ENCODE data around the gene ZNF366. TPM values are rescaled to one million over a fixed set of nuclear protein-coding genes. Genes with fewer than 3 reads are reported as not detected.
A peak's percentile ranks its signal among the peaks of the same experiment; 100 is the strongest.

ZNF366 gene
- total and polyA plus RNA-seq, 10 donors = 0.26 to 19.8 (median 9.4) TPM

GRCh38 chr5:72400950-72401349 is 106.3 kb downstream of the ZNF366 start:
- H3K27ac ChIP-seq = no peak overlapping the region
- WGBS, 5 donors = 4 to 98% (median 54%) methylated on average over 1 of the region's 1 CpG

GRCh38 chr5:72397836-72398235 is 109.4 kb downstream of the ZNF366 start:
- intact Hi-C loops (cut with DNase I; ENCODE audit: low total_unique reads) = no loop called here
- peaks cover 0 to 37% (median 13%) of the 10 kb centered on the region in 6 donors for H3K4me1 ChIP-seq
- peak overlapping the region in 1 of 8 donors; percentile 34 for H3K27ac ChIP-seq
- H3K27me3 ChIP-seq (replicated peaks in 1 of 7) = no peaks in the 10 kb centered on the region
- no peak for DNase-seq
- TF ChIP-seq CTCF (IDR thresholded peaks at IDR 0.05 in 8 of 11, conservative IDR thresholded peaks at IDR 0.05 in 3 of 11) = no peak
- no peak for TF ChIP-seq POLR2A (IDR thresholded peaks at IDR 0.05)
- TF ChIP-seq POLR2AphosphoS5 (IDR thresholded peaks at IDR 0.05) = no peak
- no peaks in the 10 kb centered on the region for H3K36me3 ChIP-seq
- H3K9me3 ChIP-seq = peaks cover 0 to 28% (median 23%) of the 10 kb centered on the region in 8 donors
- no peak overlapping the region for H3K4me3 ChIP-seq
- WGBS, 5 donors = 72 to 80% (median 78%) methylated on average over 6 of the region's 6 CpGs

More at GRCh38 chr5:72400950-72401349, 106.3 kb downstream of the ZNF366 start:
- Histone ChIP-seq H3K4me3 (no peak overlapping the region), H3K9me3 (peaks cover 0 to 36% (median 29%) of the 10 kb centered on the region in 8 donors), H3K4me1 (peaks cover 0 to 28% (median 9%) of the 10 kb centered on the region in 6 donors), H3K27me3 (replicated peaks in 1 of 7) (no peaks in the 10 kb centered on the region), H3K36me3 (no peaks in the 10 kb centered on the region)
- intact Hi-C loops (cut with DNase I; ENCODE audit: low total_unique reads) = no loop called here
- no peak for DNase-seq
- no peak for TF ChIP-seq CTCF (IDR thresholded peaks at IDR 0.05 in 8 of 11, conservative IDR thresholded peaks at IDR 0.05 in 3 of 11)
- no peak for TF ChIP-seq POLR2A (IDR thresholded peaks at IDR 0.05)
- no peak for TF ChIP-seq POLR2AphosphoS5 (IDR thresholded peaks at IDR 0.05)

- H3K36me3 ChIP-seq = no peaks in the 10 kb centered on the region
- intact Hi-C loops (cut with DNase I; ENCODE audit: low total_unique reads) = no loop called here
- no peak for DNase-seq
- WGBS, 5 donors = 4 to 8% (median 5%) methylated on average over 2 of the region's 2 CpGs
- TF ChIP-seq POLR2AphosphoS5 (IDR thresholded peaks at IDR 0.05) (no peak), POLR2A (IDR thresholded peaks at IDR 0.05) (no peak), CTCF (IDR thresholded peaks at IDR 0.05 in 8 of 11, conservative IDR thresholded peaks at IDR 0.05 in 3 of 11) (peak in 8 of 11 experiments; percentile 15 to 51 (median 38))
- no peaks in the 10 kb centered on the region for H3K27me3 ChIP-seq (replicated peaks in 1 of 7)
- peaks cover 0 to 25% (median 10%) of the 10 kb centered on the region in 6 donors for H3K4me1 ChIP-seq
- H3K27ac ChIP-seq = no peak overlapping the region
- H3K4me3 ChIP-seq = no peak overlapping the region
- H3K9me3 ChIP-seq = no peaks in the 10 kb centered on the region
Observed at GRCh38 chr5:72394688-72395087, 112.5 kb downstream of the ZNF366 start.

GRCh38 chr5:72393052-72393451 is 114.2 kb downstream of the ZNF366 start:
- Histone ChIP-seq H3K4me3 (no peak overlapping the region), H3K27ac (no peak overlapping the region), H3K9me3 (no peaks in the 10 kb centered on the region), H3K36me3 (no peaks in the 10 kb centered on the region), H3K27me3 (replicated peaks in 1 of 7) (no peaks in the 10 kb centered on the region), H3K4me1 (peaks cover 0 to 13% (median 3%) of the 10 kb centered on the region in 6 donors)
- no peak for DNase-seq
- TF ChIP-seq POLR2A (IDR thresholded peaks at IDR 0.05) (no peak), CTCF (IDR thresholded peaks at IDR 0.05 in 8 of 11, conservative IDR thresholded peaks at IDR 0.05 in 3 of 11) (no peak), POLR2AphosphoS5 (IDR thresholded peaks at IDR 0.05) (no peak)
- intact Hi-C loops (cut with DNase I; ENCODE audit: low total_unique reads) = no loop called here

Other genes with a start within 250 kb of the ZNF366 start
- 10 to 100 TPM; 38.3 to 55.5 (median 46.4) TPM for gene MRPS27, start 187.2 kb downstream of the ZNF366 start, total RNA-seq
- gene MRPS27, start 187.2 kb downstream of the ZNF366 start, polyA plus RNA-seq = 10 to 100 TPM; 23.5 to 27.9 (median 27.4) TPM
- 10 to 100 TPM in 1 of 7 donors, 1 to 10 TPM in 6; 6.7 to 11.7 (median 9.0) TPM for gene PTCD2, start 187.0 kb downstream of the ZNF366 start, total RNA-seq
- 1 to 10 TPM; 1.2 to 2.5 (median 1.9) TPM for gene PTCD2, start 187.0 kb downstream of the ZNF366 start, polyA plus RNA-seq